ENCODE results near the gene NCR3LG1.

The NCR3LG1 gene

GRCh38 chr11:17352950-17353820 is 1.6 kb downstream of the NCR3LG1 start:
- TF ChIP-seq CTCF (IDR thresholded peaks at IDR 0.05; ENCODE audit: borderline replicate concordance, insufficient read depth, low read depth, low read length), result no peak
- peak overlapping the region; percentile 55 for H3K4me3 ChIP-seq (ENCODE audit: low read depth, low read length)

- TF ChIP-seq CTCF (IDR thresholded peaks at IDR 0.05; ENCODE audit: borderline replicate concordance, insufficient read depth, low read depth, low read length), result no peak
Observed at GRCh38 chr11:17353821-17354600, 2.4 kb downstream of the NCR3LG1 start.

GRCh38 chr11:17354601-17354991 is 3.0 kb downstream of the NCR3LG1 start:
- peak; percentile 41; the same call in 1 of the 2 replicates for TF ChIP-seq CTCF (IDR thresholded peaks at IDR 0.05; ENCODE audit: borderline replicate concordance, insufficient read depth, low read depth, low read length)
- no peak overlapping the region for H3K4me3 ChIP-seq (ENCODE audit: low read depth, low read length)

More at GRCh38 chr11:17353821-17354600, 2.4 kb downstream of the NCR3LG1 start:
- peak overlapping the region; percentile 55 for H3K4me3 ChIP-seq (ENCODE audit: low read depth, low read length)

GRCh38 chr11:17366495-17366894 is 14.9 kb downstream of the NCR3LG1 start:
- H3K4me3 ChIP-seq (ENCODE audit: low read depth, low read length), result no peak overlapping the region

GRCh38 chr11:17368551-17368950 is 17.0 kb downstream of the NCR3LG1 start:
- H3K4me3 ChIP-seq (ENCODE audit: low read depth, low read length), result no peak overlapping the region
- no peak for TF ChIP-seq CTCF (IDR thresholded peaks at IDR 0.05; ENCODE audit: borderline replicate concordance, insufficient read depth, low read depth, low read length)

More at GRCh38 chr11:17366495-17366894, 14.9 kb downstream of the NCR3LG1 start:
- TF ChIP-seq CTCF (IDR thresholded peaks at IDR 0.05; ENCODE audit: borderline replicate concordance, insufficient read depth, low read depth, low read length), result no peak

GRCh38 chr11:17369094-17369493 is 17.5 kb downstream of the NCR3LG1 start:
- H3K4me3 ChIP-seq (ENCODE audit: low read depth, low read length), result no peak overlapping the region
- no peak for TF ChIP-seq CTCF (IDR thresholded peaks at IDR 0.05; ENCODE audit: borderline replicate concordance, insufficient read depth, low read depth, low read length)
